HUES64 (cell line): ENCODE data around the gene SAMD9.

ENCODE experiments used
- H3K27ac ChIP-seq: 2 replicates; pipeline ENCODE4 v1.7.0; 2013; ENCODE audit warnings: low read depth, low read length, inconsistent platforms
- H3K27me3 ChIP-seq: 2 replicates; pipeline ENCODE4 v1.6.1; 2013; ENCODE audit warnings: mild to moderate bottlenecking, low read length; ENCODE audit not compliant: insufficient read depth
- H3K36me3 ChIP-seq: 2 replicates; pipeline ENCODE4 v1.6.1; 2013; ENCODE audit warnings: mild to moderate bottlenecking, low read length; ENCODE audit not compliant: insufficient read depth
- H3K4me1 ChIP-seq: 2 replicates; pipeline ENCODE4 v1.6.1; 2013; ENCODE audit warnings: mild to moderate bottlenecking, low read length, moderate library complexity; ENCODE audit not compliant: insufficient read depth
- H3K4me3 ChIP-seq: 2 replicates; pipeline ENCODE4 v1.5.1; 2013; ENCODE audit warnings: mild to moderate bottlenecking, low read length, moderate library complexity
- H3K9ac ChIP-seq: 2 replicates; pipeline ENCODE4 v1.6.1; 2013; ENCODE audit warnings: mild to moderate bottlenecking, low read depth, low read length
- H3K9me3 ChIP-seq: 2 replicates; pipeline ENCODE4 v1.6.1; 2013; ENCODE audit warnings: low read depth, low read length; ENCODE audit not compliant: insufficient read depth
- WGBS: fragments of 150-250, 120-280 bp; methylation state at CpG from one replicate; pipeline ENCODE4 v1.1.7; 2013; ENCODE audit warnings: missing lambda C conversion rate; 5-methylcytosine and 5-hydroxymethylcytosine counted together

Gene SAMD9

DNA sequence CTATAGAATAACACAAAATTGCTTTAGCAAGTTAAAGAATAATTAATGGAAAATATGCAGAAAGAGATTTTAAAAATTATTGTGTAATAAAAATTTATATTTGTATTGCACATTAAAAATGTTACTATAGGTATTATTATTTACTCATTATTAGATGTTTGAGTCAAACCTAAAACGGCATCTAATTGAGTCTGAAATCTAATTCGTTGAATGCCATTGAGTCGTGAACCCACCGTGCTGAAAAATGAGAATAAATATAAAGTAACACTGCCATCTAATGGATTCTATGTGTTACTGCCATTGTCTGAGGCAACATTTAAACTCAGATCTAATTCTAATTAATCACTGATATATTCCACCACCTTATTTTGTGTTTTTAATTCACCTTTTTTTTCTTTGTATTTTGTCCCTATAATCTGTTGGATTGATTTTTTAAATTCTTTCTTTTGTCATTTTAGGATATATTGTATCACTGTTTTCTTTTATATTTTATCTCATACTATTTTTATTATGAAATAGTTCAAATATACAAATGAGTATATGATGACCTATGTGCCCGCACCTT lies 62.2 kb downstream of the SAMD9 start:
- H3K4me1 ChIP-seq: no peaks in the 10 kb centered on the region
- H3K9me3 ChIP-seq: no peaks in the 10 kb centered on the region
- H3K9ac ChIP-seq: no peak overlapping the region
- WGBS: 14% methylated on average over 4 of the region's 5 CpGs
- no peaks in the 10 kb centered on the region for H3K36me3 ChIP-seq
- H3K27me3 ChIP-seq: no peaks in the 10 kb centered on the region
- H3K27ac ChIP-seq: no peak overlapping the region
- no peak overlapping the region for H3K4me3 ChIP-seq

DNA sequence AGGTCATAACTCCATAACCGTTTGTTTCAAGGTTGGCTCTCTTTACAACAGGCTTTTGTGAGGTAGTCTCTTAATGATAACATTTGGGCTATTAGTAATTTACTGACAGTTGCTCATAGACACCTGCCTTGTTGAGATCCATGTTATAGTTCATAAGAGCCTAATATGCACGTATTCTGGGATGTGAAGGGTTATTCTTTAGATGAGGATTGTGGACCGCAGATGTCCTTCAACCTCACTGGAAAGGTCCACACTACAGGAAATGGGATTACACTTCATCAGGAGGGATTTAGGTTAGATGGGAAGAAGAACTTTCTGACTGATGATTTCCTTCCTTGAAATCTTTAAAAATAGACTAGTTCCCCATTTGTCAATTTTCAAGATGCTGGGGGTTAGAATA lies 62.8 kb downstream of the SAMD9 start:
- no peak overlapping the region for H3K27ac ChIP-seq
- 79% methylated on average over 3 of the region's 3 CpGs for WGBS
- no peaks in the 10 kb centered on the region for H3K36me3 ChIP-seq
- H3K9ac ChIP-seq: no peak overlapping the region
- no peaks in the 10 kb centered on the region for H3K27me3 ChIP-seq
- H3K4me1 ChIP-seq: no peaks in the 10 kb centered on the region
- H3K9me3 ChIP-seq: no peaks in the 10 kb centered on the region
- H3K4me3 ChIP-seq: no peak overlapping the region

DNA sequence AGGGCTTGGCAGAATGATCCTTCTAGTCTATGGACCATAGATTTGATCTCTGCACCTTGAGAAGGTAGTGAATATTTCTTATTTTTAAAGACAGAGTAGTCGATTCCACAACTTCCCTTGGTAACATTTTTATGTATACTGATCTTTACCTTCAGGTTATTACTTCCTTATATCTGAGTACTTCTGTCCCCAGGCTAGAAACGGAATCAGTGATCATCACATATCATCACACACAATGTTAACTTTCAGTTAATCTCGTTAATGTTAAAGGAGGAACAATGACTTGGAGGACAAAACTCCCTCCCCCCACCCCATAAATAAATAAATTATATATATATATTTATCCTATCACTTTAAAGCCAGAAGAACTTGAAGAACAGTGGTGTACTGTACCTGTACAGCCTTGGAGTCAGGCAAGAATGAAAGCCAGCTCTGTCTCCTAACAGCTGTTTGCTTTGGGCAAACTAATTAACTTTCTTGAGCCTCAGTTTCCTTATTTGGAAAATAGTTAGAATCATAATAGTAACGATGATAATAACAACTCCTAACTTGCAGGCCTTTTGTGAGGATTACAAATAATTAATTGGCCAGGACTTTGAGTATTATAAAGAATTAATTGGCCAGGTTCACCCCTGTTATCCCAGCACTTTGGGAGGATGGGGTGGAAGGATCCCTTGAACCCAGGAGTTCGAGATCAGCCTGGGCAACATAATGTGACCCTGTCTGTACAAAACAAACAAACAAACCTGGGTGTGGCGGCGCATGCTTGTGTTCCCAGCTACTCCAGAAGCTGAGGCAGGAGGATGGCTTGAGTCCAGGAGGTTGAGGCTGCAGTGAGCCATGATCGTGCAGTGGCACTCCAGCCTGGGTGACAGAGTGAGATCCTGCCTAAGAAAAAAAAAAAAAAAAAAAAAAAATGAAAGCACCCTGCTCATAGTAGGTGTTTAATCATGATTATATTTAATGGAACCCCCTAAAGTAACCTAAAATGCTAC lies 63.5 kb downstream of the SAMD9 start:
- Histone ChIP-seq H3K27ac (no peak overlapping the region), H3K4me1 (no peaks in the 10 kb centered on the region), H3K27me3 (no peaks in the 10 kb centered on the region), H3K9me3 (no peaks in the 10 kb centered on the region), H3K9ac (no peak overlapping the region), H3K36me3 (no peaks in the 10 kb centered on the region), H3K4me3 (no peak overlapping the region)
- WGBS: 93% methylated on average over 6 of the region's 8 CpGs

DNA sequence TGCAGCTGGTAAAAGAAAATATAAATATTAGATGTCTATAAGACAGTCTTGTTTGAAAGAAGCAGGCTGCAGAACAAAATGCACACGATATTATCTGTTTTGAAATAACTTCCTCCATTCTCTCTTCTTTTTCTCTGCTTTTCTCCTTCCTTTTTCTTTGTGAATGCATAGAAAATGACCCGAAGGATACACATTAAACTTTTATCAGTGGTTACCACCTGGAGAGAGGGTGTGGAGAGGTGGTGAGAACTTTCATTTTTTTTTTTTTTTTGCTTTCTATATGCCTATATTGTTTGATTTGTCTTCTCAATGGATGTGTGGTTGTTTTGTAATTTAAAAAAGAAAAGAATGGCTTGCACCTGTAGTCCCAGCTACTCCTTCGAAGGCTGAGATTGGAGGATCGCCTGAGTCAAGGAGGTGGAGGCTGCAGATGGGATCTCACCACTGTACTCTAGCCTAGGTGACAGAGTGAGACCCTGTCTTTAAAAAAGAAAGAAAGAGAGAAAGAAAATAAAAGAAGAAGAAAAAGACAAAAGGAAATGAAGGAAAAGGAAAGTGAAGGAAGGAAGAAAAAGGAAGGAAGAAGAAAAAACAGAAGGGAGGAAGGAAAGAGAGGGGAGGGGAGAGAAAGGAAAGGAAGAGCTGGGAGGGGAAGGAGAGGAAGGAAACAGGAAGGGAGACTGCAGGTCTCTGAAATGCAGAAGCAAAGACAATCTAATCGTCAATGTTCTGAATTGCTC lies 64.4 kb downstream of the SAMD9 start:
- H3K4me1 ChIP-seq: no peaks in the 10 kb centered on the region
- no peaks in the 10 kb centered on the region for H3K9me3 ChIP-seq
- no peaks in the 10 kb centered on the region for H3K36me3 ChIP-seq
- 88% methylated on average over 4 of the region's 5 CpGs for WGBS
- H3K27me3 ChIP-seq: no peaks in the 10 kb centered on the region
- H3K9ac ChIP-seq: no peak overlapping the region
- H3K27ac ChIP-seq: no peak overlapping the region
- no peak overlapping the region for H3K4me3 ChIP-seq

- Histone ChIP-seq H3K27me3 (no peaks in the 10 kb centered on the region), H3K9ac (no peak overlapping the region), H3K36me3 (no peaks in the 10 kb centered on the region), H3K4me1 (0 out of 2 replicates have a peak, but pooled peaks cover 3% of the 10 kb centered on the region), H3K27ac (no peak overlapping the region), H3K4me3 (no peak overlapping the region), H3K9me3 (no peaks in the 10 kb centered on the region)
- 96% methylated on average over 6 of the region's 6 CpGs for WGBS
Observed at GRCh38 chr7:93051660-93052059, 66.1 kb downstream of the SAMD9 start.
